NAMALWA (cell line): Measurements from ENCODE around the gene FFAR1.
"Not testable (repeated sequence)": the region's sequence is repeated elsewhere in the genome, so short reads cannot be mapped to it uniquely, and the experiment has no call there.

Source experiments
- DNase-seq: peaks from one replicate; pipeline ENCODE4 v3.0.0-alpha.2; 2015; ENCODE audit warnings: low spot score

Gene FFAR1

GRCh38 chr19:35341565-35342225, 6.0 kb upstream of the FFAR1 start:
- no peak for DNase-seq

- no peak for DNase-seq
These were observed 5.3 kb upstream of the FFAR1 start for GRCh38 chr19:35342430-35342829.

GRCh38 chr19:35344511-35345031, 3.1 kb upstream of the FFAR1 start:
- DNase-seq = no peak

DNA sequence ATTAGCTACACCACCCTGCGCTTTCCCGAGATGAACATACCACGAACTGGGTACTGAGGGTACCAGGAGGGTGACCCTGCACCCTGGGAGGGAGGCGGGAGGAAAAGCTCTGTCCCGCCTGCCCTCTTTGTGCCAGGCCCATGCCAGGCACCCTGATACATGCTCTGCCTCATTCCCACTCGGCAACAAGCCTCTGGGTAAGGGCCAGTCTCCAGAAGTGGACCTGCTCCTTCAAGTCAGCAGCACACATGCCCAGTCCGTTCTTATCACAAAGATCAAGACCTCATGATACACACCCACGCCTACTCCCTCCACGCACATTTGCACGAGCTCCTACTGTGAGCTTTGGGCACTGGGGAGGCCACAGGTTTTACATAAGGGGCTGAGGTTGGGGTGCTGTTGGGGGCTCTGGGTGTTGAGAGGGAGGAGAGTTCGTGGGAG, 2.0 kb upstream of the FFAR1 start:
- no peak for DNase-seq

DNA sequence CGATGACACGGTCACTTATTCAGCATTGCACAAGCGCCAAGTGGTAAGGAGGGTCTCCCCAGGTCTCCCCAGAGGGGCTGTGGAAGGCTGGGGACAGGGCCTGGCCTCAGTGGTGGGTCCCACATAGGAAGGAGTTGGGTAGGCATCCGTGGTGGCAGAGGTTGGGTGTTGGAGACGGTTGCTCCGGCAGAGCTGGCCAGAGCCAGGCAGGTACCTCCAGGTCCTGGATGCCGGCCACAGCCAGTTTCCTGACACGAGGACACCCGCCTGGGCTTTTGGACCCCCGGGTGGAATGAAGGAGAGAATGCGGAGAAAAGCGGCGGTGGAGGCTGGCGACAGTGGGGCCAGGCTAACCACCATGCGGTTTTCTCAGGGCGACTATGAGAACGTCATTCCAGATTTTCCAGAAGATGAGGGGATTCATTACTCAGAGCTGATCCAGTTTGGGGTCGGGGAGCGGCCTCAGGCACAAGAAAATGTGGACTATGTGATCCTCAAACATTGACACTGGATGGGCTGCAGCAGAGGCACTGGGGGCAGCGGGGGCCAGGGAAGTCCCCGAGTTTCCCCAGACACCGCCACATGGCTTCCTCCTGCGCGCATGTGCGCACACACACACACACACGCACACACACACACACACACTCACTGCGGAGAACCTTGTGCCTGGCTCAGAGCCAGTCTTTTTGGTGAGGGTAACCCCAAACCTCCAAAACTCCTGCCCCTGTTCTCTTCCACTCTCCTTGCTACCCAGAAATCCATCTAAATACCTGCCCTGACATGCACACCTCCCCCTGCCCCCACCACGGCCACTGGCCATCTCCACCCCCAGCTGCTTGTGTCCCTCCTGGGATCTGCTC, 1.3 kb upstream of the FFAR1 start:
- peak; percentile 60 for DNase-seq

DNA sequence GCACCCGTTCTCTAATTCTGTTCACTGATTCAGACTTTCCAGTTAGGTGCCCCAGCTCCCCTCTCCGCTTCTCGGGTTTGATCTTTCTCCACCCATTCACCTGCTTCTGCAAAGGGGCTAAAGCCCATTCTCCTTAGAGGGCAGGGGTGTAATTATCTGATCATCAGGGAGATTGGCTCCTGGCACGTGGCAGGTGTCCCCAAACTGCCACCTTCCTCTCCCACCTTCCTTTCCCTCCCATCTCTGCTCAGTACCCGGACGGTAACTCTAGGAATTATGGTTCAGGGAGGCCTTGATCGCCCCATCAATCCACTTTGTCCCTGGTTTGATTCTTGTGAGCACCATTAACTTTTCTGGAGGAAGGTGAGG, 212 bp downstream of the FFAR1 start:
- DNase-seq = no peak

DNA sequence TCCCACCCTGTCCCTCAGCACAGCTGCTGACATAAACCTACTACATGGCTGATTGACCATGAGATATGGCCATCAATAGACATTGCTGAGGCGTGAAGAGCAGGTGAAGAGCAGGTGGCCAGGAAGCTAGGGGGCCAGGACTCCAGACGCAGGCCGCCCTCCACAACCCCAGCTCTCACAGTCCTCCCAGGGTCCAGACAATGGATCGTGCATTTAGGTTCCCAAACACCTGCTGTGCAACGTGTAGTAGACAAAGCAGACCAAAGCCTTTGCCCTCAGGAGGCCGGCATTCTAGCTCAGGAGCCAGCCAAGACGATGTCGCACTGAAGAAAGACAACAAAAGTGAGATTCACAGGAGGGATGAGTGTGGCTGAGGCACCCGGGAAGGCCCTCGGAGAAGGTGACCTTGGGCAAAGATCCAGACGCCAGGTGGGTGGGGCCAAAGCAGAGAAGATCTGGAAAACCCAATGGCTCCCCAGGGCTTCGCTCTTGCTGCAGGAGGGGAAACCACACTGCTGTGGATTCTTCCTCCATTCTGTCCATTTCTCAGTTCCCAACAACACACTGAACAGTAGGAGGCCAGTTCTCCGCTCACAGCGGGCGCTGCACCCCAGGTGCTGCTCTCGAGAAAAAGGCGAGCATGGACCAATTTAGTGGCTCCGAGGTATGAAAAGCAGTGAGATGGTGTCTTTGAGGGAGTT, 1.4 kb downstream of the FFAR1 start:
- DNase-seq = peak; percentile 75

- peak; percentile 41 for DNase-seq
These were observed 2.2 kb downstream of the FFAR1 start for GRCh38 chr19:35349614-35350521.

DNA sequence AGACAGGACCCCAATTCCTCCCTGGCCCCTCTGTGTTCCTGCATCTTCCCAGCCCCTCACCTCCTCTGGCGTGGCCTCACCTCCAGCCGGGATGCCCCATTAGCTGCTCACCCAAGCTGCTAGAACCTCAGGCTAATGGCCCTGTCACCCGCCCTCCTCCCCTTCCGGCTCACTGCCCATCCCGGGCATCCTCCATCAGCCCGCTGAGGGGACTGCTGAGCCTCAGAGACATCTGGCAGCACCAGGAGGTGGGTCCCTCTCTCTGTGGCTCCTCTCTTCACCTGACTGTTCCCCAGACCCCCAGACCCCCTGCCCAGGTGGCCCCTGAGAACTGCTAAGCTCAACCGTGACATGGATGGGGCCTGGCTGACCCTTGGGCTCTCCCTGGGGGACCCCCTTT, 2.9 kb downstream of the FFAR1 start:
- no peak for DNase-seq

DNA sequence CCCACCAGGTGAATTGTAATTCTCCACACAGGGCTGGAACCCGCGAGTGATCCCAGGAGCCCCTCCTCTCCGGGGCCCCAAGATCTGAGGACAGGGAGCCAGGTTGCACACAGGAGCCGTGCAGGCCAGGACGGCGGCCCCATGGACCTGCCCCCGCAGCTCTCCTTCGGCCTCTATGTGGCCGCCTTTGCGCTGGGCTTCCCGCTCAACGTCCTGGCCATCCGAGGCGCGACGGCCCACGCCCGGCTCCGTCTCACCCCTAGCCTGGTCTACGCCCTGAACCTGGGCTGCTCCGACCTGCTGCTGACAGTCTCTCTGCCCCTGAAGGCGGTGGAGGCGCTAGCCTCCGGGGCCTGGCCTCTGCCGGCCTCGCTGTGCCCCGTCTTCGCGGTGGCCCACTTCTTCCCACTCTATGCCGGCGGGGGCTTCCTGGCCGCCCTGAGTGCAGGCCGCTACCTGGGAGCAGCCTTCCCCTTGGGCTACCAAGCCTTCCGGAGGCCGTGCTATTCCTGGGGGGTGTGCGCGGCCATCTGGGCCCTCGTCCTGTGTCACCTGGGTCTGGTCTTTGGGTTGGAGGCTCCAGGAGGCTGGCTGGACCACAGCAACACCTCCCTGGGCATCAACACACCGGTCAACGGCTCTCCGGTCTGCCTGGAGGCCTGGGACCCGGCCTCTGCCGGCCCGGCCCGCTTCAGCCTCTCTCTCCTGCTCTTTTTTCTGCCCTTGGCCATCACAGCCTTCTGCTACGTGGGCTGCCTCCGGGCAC, 3.9 kb downstream of the FFAR1 start:
- no peak for DNase-seq

DNA sequence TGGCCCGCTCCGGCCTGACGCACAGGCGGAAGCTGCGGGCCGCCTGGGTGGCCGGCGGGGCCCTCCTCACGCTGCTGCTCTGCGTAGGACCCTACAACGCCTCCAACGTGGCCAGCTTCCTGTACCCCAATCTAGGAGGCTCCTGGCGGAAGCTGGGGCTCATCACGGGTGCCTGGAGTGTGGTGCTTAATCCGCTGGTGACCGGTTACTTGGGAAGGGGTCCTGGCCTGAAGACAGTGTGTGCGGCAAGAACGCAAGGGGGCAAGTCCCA, 4.4 kb downstream of the FFAR1 start:
- DNase-seq = no peak

DNA sequence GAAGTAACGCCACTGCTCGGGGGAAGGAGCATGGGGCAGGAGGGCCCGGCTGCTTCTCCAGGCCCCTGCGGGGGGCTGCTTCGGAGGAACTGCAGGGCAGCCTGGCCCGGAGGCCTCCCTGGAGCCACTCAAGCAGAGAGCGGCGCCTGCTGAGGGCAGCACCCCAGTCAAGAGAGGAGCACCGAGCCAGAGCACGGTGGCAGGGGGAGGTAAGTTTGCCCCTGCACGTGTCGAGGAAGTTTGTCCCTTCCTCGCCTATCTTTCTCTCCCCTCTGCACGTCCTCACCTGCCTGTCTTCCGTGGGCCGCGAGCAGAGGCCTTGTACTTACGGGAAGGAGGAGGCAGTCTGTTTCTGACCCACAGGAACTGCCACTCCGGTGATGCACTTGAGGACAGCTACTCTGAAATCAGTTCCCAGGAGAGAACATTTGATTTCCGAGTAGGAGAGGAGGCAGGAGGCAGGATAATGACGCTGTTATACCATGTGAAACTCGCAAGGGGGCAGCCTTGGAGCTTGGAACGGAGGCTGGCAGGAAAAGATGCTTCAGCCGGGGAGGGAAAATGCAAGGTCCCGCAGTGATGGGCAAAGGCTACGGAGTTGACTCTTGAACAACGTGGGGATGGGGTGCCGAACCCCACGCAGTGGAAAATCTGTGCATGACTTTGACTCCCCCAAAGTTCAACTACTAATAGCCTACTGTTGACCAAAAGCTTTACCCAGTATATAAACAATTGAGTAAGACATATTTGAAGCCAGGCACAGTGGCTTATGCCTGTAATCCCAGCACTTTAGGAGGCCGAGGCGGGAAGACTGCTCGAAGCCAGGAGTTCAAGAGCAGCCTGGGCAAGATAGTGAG, 5.0 kb downstream of the FFAR1 start:
- DNase-seq = peak; percentile 78

DNA sequence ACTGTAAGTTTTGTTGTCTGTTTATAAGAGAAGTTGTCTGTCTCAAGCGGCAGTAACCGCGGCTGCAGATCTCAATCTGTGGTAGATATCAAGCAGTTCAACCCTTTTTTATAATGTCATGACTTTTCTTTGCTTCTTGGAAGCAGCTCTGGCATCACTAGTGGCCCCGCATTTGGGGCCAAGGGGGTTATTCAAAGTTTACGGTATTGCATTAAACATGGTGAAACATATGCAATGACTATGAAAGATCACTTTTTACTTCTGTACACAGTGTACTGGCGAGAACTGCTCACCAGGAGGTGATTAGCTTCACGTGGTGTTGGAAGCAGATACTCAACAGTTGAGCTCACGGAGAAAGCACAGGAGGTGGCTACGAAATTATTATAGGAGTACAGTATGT, 5.9 kb downstream of the FFAR1 start:
- no peak for DNase-seq

GRCh38 chr19:35354898-35355297, 7.2 kb downstream of the FFAR1 start:
- DNase-seq = no peak

GRCh38 chr19:35355791-35356460, 8.2 kb downstream of the FFAR1 start:
- DNase-seq = no peak

DNA sequence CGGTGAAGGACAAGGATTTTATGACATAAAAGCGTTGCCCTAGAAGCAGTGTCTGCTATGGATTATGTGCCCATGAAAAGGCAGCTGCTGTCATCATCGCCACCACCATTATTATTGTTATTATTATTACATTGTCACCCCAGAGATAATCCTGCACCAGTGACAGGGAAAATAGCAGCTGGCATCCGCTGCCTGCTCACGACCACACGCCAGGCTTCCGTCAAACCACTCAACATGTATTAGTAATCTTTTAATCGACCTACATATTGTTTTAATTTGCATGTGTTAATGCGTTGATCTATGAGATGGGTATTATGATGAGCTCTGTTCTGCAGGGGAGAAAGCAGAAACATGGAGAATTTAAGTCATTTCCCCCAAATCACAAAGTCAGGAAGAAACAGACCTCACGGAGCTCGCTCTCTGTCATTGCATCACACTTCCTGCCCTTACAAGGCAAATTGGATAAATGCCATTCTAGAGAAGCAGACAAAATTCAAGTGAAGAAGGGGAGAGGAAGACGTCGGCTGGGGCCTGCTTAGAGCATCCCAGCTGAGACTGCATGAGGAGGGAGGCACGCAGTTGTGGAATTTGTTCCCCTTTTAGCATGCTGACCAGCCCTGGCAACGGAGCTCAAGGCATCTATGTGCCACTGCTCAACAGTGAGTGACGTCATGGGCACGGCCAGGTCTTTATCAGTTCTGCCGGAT, 10.3 kb downstream of the FFAR1 start, which contains the start of gene FFAR3:
Gene FFAR3 (plus strand): TSS at position 594 of the 707 bp plus-strand sequence. CDS start 431 bp downstream, outside the sequence.
- no peak for DNase-seq

DNA sequence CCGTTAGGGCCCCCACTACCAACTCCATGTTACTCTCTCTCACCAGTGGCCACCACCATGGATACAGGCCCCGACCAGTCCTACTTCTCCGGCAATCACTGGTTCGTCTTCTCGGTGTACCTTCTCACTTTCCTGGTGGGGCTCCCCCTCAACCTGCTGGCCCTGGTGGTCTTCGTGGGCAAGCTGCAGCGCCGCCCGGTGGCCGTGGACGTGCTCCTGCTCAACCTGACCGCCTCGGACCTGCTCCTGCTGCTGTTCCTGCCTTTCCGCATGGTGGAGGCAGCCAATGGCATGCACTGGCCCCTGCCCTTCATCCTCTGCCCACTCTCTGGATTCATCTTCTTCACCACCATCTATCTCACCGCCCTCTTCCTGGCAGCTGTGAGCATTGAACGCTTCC, 11.1 kb downstream of the FFAR1 start:
- DNase-seq = not testable (repeated sequence)

GRCh38 chr19:35359395-35359794, 11.7 kb downstream of the FFAR1 start:
- not testable (repeated sequence) for DNase-seq

DNA sequence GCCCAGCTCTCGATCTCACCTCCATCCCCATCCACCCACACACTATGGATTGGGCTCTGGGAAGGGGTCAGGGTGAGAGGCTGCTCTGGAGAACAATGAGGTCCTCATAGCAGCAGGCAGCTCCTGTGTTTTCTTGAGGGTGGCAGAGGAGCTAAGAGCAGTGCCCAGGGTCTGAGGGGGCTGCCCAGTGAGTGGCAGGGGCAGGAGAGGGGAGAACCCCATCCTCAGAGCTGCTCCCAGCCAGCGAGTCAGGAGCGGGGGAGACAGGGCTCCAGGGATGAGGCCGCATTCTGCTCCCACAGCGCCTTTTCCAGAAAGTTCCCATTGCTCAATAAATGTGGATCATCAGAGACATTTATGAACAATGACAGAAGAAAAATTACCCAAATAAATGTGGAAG, 12.4 kb downstream of the FFAR1 start:
- not testable (repeated sequence) for DNase-seq
